ENCODE results near the gene SRP14.

The SRP14 gene

GRCh38 chr15:40038638-40039543, at the start of gene SRP14:
Gene SRP14, minus strand, starts transcription at chr15:40039181. Its CDS starts 65 bp downstream, at chr15:40039116.
- peaks cover 22% of the 10 kb centered on the region for H3K4me1 ChIP-seq (ENCODE audit: insufficient read depth, low read length)
- H2AFZ ChIP-seq (ENCODE audit: low read depth, low read length), result peak within 1 kb of the TSS; percentile 35
- no peaks in the 10 kb centered on the region for H3K9me3 ChIP-seq (ENCODE audit: low read length)
- H3K4me3 ChIP-seq (ENCODE audit: low read length), result peak within 1 kb of the TSS; percentile 83
- no peaks in the 10 kb centered on the region for H3K27me3 ChIP-seq (ENCODE audit: insufficient read depth, low read length)
- H3K36me3 ChIP-seq (ENCODE audit: insufficient read depth, low read length), result peaks cover 31% of the 10 kb centered on the region

- H3K36me3 ChIP-seq (ENCODE audit: insufficient read depth, low read length), result peaks cover 2% of the 10 kb centered on the region
- no peaks in the 10 kb centered on the region for H3K27me3 ChIP-seq (ENCODE audit: insufficient read depth, low read length)
- H2AFZ ChIP-seq (ENCODE audit: low read depth, low read length), result no peak overlapping the region
- no peaks in the 10 kb centered on the region for H3K9me3 ChIP-seq (ENCODE audit: low read length)
- no peak overlapping the region for H3K4me3 ChIP-seq (ENCODE audit: low read length)
- H3K4me1 ChIP-seq (ENCODE audit: insufficient read depth, low read length), result peaks cover 61% of the 10 kb centered on the region
Measured at GRCh38 chr15:40087991-40088928, 49.3 kb upstream of the SRP14 start.

DNA sequence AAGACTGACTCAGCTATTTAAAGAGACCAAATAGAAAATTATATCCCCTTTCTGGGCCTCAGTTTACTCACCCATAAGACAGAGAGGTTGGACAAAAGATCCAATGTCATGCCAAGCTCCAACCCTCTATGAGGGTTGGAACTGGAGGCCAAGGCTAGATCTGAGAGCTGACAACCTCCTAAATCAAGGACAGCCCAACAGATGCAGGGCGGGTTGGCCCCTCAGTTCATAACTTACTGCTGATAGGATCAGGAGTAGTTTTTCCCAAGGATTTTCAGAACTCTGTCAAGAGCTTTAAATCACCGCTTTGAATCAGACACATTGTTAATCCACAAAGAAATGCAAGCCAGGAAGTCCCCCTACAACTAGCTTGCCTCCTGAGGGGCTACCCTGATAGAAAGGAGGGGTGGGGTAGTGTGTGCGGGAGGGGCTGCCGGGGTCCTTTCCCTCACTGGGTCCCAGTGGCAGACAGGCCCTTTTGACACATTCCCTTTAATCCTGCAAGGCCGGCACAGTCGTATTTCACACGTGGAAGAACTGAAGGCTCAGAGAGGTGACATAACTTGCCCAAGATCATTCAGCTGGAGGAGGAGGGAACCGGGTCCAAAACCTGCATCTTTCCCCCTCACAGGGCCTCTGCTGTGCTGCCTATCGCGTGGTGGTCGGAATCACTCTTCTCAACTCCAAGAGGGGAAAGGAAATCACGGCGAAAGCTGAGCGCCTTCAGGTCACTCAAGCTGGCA, 48.3 kb upstream of the SRP14 start:
- Histone ChIP-seq H3K4me3 (ENCODE audit: low read length) (no peak overlapping the region), H3K36me3 (ENCODE audit: insufficient read depth, low read length) (peaks cover 2% of the 10 kb centered on the region), H3K4me1 (ENCODE audit: insufficient read depth, low read length) (peaks cover 55% of the 10 kb centered on the region), H3K27me3 (ENCODE audit: insufficient read depth, low read length) (no peaks in the 10 kb centered on the region), H3K9me3 (ENCODE audit: low read length) (no peaks in the 10 kb centered on the region), H2AFZ (ENCODE audit: low read depth, low read length) (no peak overlapping the region)

- H3K36me3 ChIP-seq (ENCODE audit: insufficient read depth, low read length), result peaks cover 2% of the 10 kb centered on the region
- no peaks in the 10 kb centered on the region for H3K9me3 ChIP-seq (ENCODE audit: low read length)
- peaks cover 54% of the 10 kb centered on the region for H3K4me1 ChIP-seq (ENCODE audit: insufficient read depth, low read length)
- H2AFZ ChIP-seq (ENCODE audit: low read depth, low read length), result no peak overlapping the region
- H3K27me3 ChIP-seq (ENCODE audit: insufficient read depth, low read length), result no peaks in the 10 kb centered on the region
- H3K4me3 ChIP-seq (ENCODE audit: low read length), result no peak overlapping the region
Measured at GRCh38 chr15:40085266-40085665, 46.3 kb upstream of the SRP14 start.

DNA sequence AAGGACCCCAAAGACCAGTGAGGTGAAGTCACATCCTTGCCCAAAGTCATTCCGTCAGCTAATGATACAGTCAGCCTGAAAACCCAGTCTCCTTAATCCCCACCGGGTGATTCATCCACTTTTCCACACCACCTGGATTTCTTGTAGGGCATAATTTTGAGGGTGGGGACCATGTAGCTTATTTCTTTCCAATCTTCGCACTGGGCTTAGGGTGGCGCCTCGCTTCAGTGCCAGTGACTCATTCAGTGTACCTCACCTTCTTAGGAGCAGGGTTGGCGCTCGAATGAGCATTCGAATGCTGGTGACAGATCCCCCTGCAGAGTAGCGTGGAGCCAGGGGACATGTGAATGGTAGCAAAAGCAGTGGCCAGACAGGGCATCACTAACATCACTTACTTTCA, 45.7 kb upstream of the SRP14 start:
- Histone ChIP-seq H3K36me3 (ENCODE audit: insufficient read depth, low read length) (no peaks in the 10 kb centered on the region), H3K4me3 (ENCODE audit: low read length) (no peak overlapping the region), H3K4me1 (ENCODE audit: insufficient read depth, low read length) (peaks cover 48% of the 10 kb centered on the region), H3K9me3 (ENCODE audit: low read length) (no peaks in the 10 kb centered on the region), H3K27me3 (ENCODE audit: insufficient read depth, low read length) (no peaks in the 10 kb centered on the region), H2AFZ (ENCODE audit: low read depth, low read length) (no peak overlapping the region)

DNA sequence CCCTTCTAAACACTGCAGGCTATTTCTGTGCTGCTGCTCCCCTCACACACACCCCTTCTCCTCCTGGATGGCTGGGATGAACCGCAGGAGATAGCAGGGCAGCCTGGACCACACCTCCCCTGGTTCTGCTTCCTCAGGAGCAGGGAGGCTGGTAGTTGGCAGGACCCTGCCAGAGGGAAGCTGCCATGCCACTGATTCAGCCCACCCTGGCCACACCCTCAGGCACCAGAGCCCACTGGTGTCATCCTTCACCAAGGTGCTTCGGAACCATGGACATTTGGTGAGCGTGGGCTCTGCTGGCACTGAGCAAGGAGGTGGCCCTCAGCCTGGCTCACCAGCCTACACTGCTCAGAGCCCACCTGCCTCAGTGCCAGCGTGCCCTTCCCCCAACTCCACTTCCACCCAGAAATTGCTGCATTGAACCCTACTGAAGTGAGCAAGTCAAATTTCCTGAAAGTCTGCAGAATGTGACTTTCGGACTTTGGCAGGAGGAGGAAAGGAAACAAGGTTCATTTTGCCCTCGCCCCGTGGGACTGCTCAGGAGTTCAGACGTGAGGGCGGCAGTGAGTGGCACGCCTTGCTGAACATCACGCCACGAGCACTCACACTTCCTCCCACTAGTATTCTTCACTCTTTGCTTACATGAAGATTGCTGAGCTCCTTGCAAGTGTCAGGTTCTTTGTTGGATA, 43.4 kb upstream of the SRP14 start:
- Histone ChIP-seq H2AFZ (ENCODE audit: low read depth, low read length) (peak overlapping the region; percentile 46), H3K4me1 (ENCODE audit: insufficient read depth, low read length) (peaks cover 25% of the 10 kb centered on the region), H3K4me3 (ENCODE audit: low read length) (peak overlapping the region; percentile 43), H3K36me3 (ENCODE audit: insufficient read depth, low read length) (no peaks in the 10 kb centered on the region), H3K9me3 (ENCODE audit: low read length) (no peaks in the 10 kb centered on the region), H3K27me3 (ENCODE audit: insufficient read depth, low read length) (no peaks in the 10 kb centered on the region)

DNA sequence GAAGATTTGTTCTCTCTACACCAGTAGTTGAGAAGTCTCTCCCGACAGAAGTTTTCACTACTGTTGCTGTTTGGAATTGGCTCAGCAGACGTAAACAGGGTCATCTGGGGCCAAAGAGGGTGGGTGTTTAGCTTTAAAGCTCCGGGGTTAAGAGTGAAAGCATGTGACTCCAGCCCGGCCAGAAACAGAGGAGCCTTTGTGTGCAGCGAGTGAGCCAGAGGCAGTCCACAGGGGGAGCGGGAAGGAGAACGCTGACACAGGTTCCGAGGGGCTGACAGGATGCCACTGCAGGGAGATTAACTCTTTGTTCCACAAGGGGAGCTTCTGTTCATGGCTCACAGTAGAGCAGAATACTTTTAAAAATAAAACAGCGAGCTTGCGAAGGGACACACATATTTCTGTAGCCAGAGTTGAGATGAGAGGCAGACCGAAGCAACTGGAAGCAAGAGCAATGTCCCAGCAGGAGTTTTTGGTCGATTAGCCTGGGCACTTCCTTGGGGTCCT, 42.8 kb upstream of the SRP14 start:
- H3K36me3 ChIP-seq (ENCODE audit: insufficient read depth, low read length), result no peaks in the 10 kb centered on the region
- no peaks in the 10 kb centered on the region for H3K9me3 ChIP-seq (ENCODE audit: low read length)
- no peaks in the 10 kb centered on the region for H3K27me3 ChIP-seq (ENCODE audit: insufficient read depth, low read length)
- H3K4me1 ChIP-seq (ENCODE audit: insufficient read depth, low read length), result peaks cover 21% of the 10 kb centered on the region
- H3K4me3 ChIP-seq (ENCODE audit: low read length), result peak overlapping the region; percentile 43
- H2AFZ ChIP-seq (ENCODE audit: low read depth, low read length), result peak overlapping the region; percentile 46

DNA sequence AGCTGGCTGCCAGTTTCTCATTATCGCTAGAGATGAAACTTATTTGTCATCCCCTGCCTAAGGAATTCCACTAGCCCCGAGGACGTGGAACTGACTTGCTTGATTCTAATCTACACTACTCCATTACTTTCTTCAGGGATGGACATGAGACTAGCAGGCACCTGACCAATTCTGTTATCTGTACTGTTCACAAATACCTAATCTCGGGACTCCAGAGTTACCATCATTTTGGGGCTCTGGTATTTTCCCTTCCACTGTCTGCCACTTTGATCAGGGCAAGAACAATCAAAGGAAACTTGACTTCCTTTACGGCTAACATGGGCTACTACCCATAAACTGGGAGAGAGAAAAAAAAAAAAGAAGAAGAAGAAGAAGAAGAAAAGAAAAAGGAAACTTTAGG, 41.9 kb upstream of the SRP14 start:
- no peaks in the 10 kb centered on the region for H3K27me3 ChIP-seq (ENCODE audit: insufficient read depth, low read length)
- H3K9me3 ChIP-seq (ENCODE audit: low read length), result no peaks in the 10 kb centered on the region
- no peaks in the 10 kb centered on the region for H3K36me3 ChIP-seq (ENCODE audit: insufficient read depth, low read length)
- H3K4me1 ChIP-seq (ENCODE audit: insufficient read depth, low read length), result peaks cover 21% of the 10 kb centered on the region
- no peak overlapping the region for H3K4me3 ChIP-seq (ENCODE audit: low read length)
- H2AFZ ChIP-seq (ENCODE audit: low read depth, low read length), result no peak overlapping the region

- Histone ChIP-seq H3K9me3 (ENCODE audit: low read length) (no peaks in the 10 kb centered on the region), H2AFZ (ENCODE audit: low read depth, low read length) (no peak overlapping the region), H3K36me3 (ENCODE audit: insufficient read depth, low read length) (no peaks in the 10 kb centered on the region), H3K27me3 (ENCODE audit: insufficient read depth, low read length) (no peaks in the 10 kb centered on the region), H3K4me3 (ENCODE audit: low read length) (no peak overlapping the region), H3K4me1 (ENCODE audit: insufficient read depth, low read length) (peaks cover 21% of the 10 kb centered on the region)
Measured at GRCh38 chr15:40080104-40080503, 41.1 kb upstream of the SRP14 start.

- Histone ChIP-seq H2AFZ (ENCODE audit: low read depth, low read length) (no peak overlapping the region), H3K36me3 (ENCODE audit: insufficient read depth, low read length) (no peaks in the 10 kb centered on the region), H3K4me1 (ENCODE audit: insufficient read depth, low read length) (peaks cover 21% of the 10 kb centered on the region), H3K27me3 (ENCODE audit: insufficient read depth, low read length) (no peaks in the 10 kb centered on the region), H3K4me3 (ENCODE audit: low read length) (no peak overlapping the region), H3K9me3 (ENCODE audit: low read length) (no peaks in the 10 kb centered on the region)
Measured at GRCh38 chr15:40079456-40079855, 40.5 kb upstream of the SRP14 start.

- H3K4me1 ChIP-seq (ENCODE audit: insufficient read depth, low read length), result peaks cover under 1% of the 10 kb centered on the region
- H2AFZ ChIP-seq (ENCODE audit: low read depth, low read length), result no peak overlapping the region
- H3K4me3 ChIP-seq (ENCODE audit: low read length), result no peak overlapping the region
- no peaks in the 10 kb centered on the region for H3K9me3 ChIP-seq (ENCODE audit: low read length)
- H3K27me3 ChIP-seq (ENCODE audit: insufficient read depth, low read length), result no peaks in the 10 kb centered on the region
- no peaks in the 10 kb centered on the region for H3K36me3 ChIP-seq (ENCODE audit: insufficient read depth, low read length)
Measured at GRCh38 chr15:40075298-40076044, 36.5 kb upstream of the SRP14 start.

All from neuron (in vitro differentiated cells).